Measurements from ENCODE around the gene ILF2.

The ILF2 gene

GRCh38 chr1:153624965-153625611 is 45.7 kb downstream of the ILF2 start:
- DNase-seq: no peak
- H3K4me1 ChIP-seq (ENCODE audit: insufficient read depth, low read length): no peaks in the 10 kb centered on the region
- ATAC-seq (ENCODE audit: insufficient read depth, low read depth): no peak
- no peak overlapping the region for H3K4me2 ChIP-seq (ENCODE audit: insufficient read depth, low read length)
- TF ChIP-seq CTCF (IDR thresholded peaks at IDR 0.05; ENCODE audit: borderline replicate concordance, extremely low read depth, low read length, poor library complexity, severe bottlenecking): no peak
- TF ChIP-seq EZH2 (IDR thresholded peaks at IDR 0.05; ENCODE audit: borderline replicate concordance, low read depth, low read length, severe bottlenecking): no peak
- H3K79me2 ChIP-seq (ENCODE audit: insufficient read depth, low read length): no peaks in the 10 kb centered on the region
- no peak overlapping the region for H3K27ac ChIP-seq (ENCODE audit: low read length)
- no peak overlapping the region for H3K4me3 ChIP-seq (ENCODE audit: low read depth in 1 of 2, low read length in 2 of 2)
- H3K9ac ChIP-seq (ENCODE audit: low read depth, low read length): no peak overlapping the region
- H3K9me3 ChIP-seq (ENCODE audit: insufficient read depth, low read length, severe bottlenecking): no peaks in the 10 kb centered on the region
- H3K27me3 ChIP-seq (ENCODE audit: insufficient read depth, low read length, poor library complexity): no peaks in the 10 kb centered on the region
- H3K36me3 ChIP-seq (ENCODE audit: insufficient read depth, low read length): no peaks in the 10 kb centered on the region
- no peak overlapping the region for H2AFZ ChIP-seq (ENCODE audit: low read depth, low read length)
- no peaks in the 10 kb centered on the region for H4K20me1 ChIP-seq (ENCODE audit: insufficient read depth, low read length)

- Histone ChIP-seq H3K4me1 (ENCODE audit: insufficient read depth, low read length) (no peaks in the 10 kb centered on the region), H4K20me1 (ENCODE audit: insufficient read depth, low read length) (no peaks in the 10 kb centered on the region), H3K27me3 (ENCODE audit: insufficient read depth, low read length, poor library complexity) (no peaks in the 10 kb centered on the region), H3K9me3 (ENCODE audit: insufficient read depth, low read length, severe bottlenecking) (no peaks in the 10 kb centered on the region), H3K4me2 (ENCODE audit: insufficient read depth, low read length) (no peak overlapping the region), H3K9ac (ENCODE audit: low read depth, low read length) (no peak overlapping the region), H3K36me3 (ENCODE audit: insufficient read depth, low read length) (no peaks in the 10 kb centered on the region), H3K27ac (ENCODE audit: low read length) (no peak overlapping the region), H3K79me2 (ENCODE audit: insufficient read depth, low read length) (no peaks in the 10 kb centered on the region), H2AFZ (ENCODE audit: low read depth, low read length) (peak overlapping the region; percentile 25; the same call in 1 of the 2 replicates), H3K4me3 (ENCODE audit: low read depth in 1 of 2, low read length in 2 of 2) (no peak overlapping the region)
- ATAC-seq (ENCODE audit: insufficient read depth, low read depth): no peak
- DNase-seq: no peak
- TF ChIP-seq CTCF (IDR thresholded peaks at IDR 0.05; ENCODE audit: borderline replicate concordance, extremely low read depth, low read length, poor library complexity, severe bottlenecking) (no peak), EZH2 (IDR thresholded peaks at IDR 0.05; ENCODE audit: borderline replicate concordance, low read depth, low read length, severe bottlenecking) (no peak)
These were observed 47.7 kb downstream of the ILF2 start for GRCh38 chr1:153623101-153623500.

- Histone ChIP-seq H3K4me3 (ENCODE audit: low read depth in 1 of 2, low read length in 2 of 2) (no peak overlapping the region), H3K27ac (ENCODE audit: low read length) (no peak overlapping the region), H2AFZ (ENCODE audit: low read depth, low read length) (no peak overlapping the region), H3K9me3 (ENCODE audit: insufficient read depth, low read length, severe bottlenecking) (no peaks in the 10 kb centered on the region), H4K20me1 (ENCODE audit: insufficient read depth, low read length) (no peaks in the 10 kb centered on the region; the same call in 1 of the 2 replicates), H3K27me3 (ENCODE audit: insufficient read depth, low read length, poor library complexity) (no peaks in the 10 kb centered on the region), H3K79me2 (ENCODE audit: insufficient read depth, low read length) (no peaks in the 10 kb centered on the region), H3K4me1 (ENCODE audit: insufficient read depth, low read length) (no peaks in the 10 kb centered on the region), H3K9ac (ENCODE audit: low read depth, low read length) (no peak overlapping the region), H3K4me2 (ENCODE audit: insufficient read depth, low read length) (no peak overlapping the region), H3K36me3 (ENCODE audit: insufficient read depth, low read length) (no peaks in the 10 kb centered on the region)
- no peak for DNase-seq
- no peak for ATAC-seq (ENCODE audit: insufficient read depth, low read depth)
- no peak for TF ChIP-seq CTCF (IDR thresholded peaks at IDR 0.05; ENCODE audit: borderline replicate concordance, extremely low read depth, low read length, poor library complexity, severe bottlenecking)
- no peak for TF ChIP-seq EZH2 (IDR thresholded peaks at IDR 0.05; ENCODE audit: borderline replicate concordance, low read depth, low read length, severe bottlenecking)
These were observed 51.6 kb downstream of the ILF2 start for GRCh38 chr1:153619171-153619570.

All from DND-41 (cell line).